GM19043 (cell line): Measurements from ENCODE around the gene DAAM1.

Experiments used
- ATAC-seq: cut with Tn5 transposase; IDR thresholded peaks from one replicate; pipeline ENCODE4 v1.9.1; 2021; ENCODE audit warnings: low read depth; ENCODE audit not compliant: unreplicated experiment

Gene DAAM1

DNA sequence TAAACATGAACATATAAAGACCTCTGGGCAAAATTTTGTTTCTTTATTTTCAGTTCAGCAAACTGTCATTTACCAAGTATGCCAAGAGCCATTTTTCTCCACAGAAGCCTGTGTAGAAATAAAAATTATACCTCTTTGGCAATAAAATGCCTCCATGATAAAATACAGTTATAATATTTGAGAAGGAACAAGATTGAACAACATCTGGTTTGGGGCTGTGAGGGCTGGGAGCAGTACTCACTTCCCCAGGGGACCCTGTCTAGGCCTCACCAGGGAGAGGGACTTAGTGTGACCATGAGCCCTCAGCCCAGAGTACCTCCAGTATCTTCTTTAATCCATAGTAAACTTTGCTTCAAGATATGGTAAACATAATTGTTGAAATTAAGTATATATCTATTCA is 65.1 kb downstream of the DAAM1 start:
- no peak for ATAC-seq

DNA sequence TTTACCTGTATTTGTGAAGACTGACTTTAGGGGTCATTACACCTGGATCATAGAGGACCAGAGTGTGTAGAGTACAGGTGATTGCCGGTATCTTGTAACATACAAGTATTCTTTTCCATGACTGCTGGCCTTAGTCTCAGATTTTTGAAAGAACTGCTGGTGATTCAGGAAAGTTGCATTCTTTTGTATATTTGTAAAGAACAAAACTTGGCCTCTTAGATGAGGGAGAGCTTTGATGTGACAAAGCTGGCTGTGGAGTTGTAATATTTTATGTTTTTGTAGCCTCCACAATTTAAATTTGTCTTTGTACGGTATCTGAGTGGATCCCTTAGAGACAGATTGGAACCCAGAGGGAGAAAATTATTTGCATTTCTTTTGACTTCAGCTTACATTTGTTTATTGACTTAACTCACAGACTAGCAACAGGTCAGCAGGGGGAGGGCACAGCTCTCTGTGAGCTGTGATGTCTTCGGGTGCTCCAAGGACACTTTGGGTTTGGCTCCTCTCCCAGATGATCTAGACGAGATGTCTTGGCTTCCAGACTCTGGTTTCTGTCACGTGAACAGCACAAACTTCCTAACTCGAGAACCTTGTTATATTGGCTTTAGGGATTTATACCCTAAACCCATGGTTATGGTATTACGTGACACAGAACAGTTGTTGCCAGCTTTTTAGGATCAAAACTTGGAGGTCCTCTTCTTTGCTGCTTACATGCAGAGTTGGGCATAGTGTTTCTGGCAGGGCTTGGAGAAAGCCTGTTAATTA is 65.9 kb downstream of the DAAM1 start:
- peak; percentile 11 for ATAC-seq

DNA sequence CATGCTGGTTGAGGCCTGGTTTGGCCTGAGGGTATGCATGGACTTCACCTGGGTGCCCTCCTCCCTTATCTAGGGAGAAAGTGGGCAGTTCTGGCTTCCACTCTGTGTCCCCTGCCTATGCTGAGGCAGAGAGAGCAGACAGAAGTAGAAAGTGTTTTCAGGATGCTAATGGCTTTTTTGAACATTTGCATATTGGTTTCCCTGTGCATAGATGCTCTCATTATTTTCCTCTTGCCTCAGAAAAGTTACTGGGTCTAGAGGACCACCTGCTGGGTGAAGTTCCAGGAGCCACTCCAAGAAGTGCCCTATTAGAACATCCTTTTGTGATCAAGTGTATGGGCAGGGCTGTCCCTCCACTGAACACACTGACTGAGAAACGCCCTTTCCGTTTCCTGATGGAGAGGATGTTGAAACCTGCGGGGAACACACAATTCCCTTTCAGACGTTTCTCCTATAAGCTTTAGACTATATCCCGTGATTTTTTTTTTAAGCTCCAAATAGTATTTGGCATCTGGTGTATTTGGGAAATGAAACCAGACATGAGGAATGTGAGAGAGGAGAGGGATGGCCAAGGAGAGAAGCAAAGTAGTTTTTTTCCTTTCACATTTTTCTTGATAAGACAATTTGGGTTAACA is 66.6 kb downstream of the DAAM1 start:
- peak; percentile 80 for ATAC-seq

DNA sequence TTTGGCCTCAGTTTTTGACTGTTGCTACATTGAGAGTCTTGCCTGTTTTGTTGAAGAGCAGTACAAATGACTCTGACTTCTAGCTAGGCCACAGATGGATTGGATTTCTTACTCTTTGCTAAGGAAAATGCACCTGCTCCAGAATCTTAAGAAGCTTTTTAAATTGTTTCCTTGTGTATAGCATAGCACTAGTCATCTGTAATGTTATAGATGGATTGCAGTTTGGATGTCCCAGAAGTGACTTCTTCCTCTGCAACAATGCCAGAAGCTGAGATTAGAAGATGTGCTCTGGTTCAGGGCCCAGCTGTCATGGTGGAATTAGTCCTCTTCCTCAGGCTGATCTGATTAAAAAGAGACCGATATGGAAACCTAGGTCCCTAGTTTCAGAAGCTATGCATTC is 67.9 kb downstream of the DAAM1 start:
- no peak for ATAC-seq

DNA sequence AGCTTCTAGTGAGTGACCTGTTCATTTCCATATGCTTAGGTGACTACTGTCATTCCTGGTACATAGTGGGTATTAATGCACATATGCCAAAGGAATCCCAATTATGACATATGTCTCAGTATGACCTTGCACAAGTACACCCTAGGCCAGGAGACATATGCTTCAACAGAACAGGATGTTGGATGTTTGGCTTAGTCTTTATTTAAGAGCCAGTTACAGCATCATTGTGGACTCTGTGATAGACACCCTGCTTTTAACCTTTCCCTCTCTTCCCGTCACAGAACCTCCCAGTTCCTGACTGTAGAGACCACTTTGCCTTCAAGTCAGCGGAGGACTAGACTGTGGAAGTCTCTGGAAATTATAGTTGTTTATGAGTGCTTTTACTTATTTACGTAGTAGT is 72.9 kb downstream of the DAAM1 start:
- no peak for ATAC-seq

DNA sequence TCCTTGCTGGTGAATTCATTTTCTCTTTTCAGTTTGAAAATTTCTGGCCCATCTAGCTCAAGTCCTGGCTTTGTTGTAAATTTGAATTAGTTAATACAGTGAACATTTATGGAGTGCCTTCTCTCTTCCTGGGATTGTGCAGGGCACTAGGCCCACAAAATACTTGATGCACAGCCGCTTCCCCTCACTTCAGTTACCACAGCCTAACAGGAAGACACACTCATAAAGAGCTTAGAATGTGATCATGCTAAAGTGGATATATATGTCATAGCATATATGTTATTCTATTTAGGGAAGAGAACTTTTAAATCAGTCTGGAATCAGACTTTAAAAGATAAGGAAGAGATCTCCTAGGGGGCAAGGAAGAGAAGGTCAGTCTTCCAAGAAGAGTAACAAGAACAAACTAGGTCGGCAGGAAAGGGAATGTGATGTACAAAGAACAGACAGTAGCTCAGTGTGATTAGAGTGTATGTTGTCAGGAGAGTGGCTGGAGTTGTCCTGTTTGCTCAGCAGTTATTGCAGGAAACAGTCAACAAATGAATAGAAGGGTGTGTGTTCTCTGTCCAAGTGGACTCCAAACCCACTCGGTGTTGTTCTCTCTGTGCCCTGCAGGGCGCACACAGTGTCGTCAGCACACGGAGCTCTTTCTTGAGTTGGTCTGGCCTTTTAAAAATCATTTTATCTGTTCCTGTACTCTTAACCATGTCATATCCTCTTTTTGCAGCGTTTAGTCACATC is 74.4 kb downstream of the DAAM1 start:
- ATAC-seq, result no peak

DNA sequence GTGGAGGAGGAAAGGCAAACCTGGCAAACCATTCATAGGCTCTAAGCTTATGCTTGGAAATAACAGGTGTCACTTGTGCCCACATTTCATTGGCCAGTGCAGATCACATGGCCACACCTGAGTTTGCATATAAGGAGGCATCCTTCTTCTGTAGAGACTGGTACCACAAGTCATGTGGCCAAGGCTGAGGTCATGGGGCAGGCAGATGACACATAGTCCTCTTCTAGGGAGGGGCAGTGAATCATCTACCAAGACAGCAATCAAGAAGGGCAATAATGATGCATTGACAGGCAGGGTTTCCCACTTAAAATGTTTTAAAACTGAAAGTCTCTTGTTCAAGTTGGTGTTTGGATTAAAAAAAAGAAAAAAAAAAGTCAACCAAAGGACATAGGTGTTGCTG is 77.3 kb downstream of the DAAM1 start:
- ATAC-seq, result no peak

DNA sequence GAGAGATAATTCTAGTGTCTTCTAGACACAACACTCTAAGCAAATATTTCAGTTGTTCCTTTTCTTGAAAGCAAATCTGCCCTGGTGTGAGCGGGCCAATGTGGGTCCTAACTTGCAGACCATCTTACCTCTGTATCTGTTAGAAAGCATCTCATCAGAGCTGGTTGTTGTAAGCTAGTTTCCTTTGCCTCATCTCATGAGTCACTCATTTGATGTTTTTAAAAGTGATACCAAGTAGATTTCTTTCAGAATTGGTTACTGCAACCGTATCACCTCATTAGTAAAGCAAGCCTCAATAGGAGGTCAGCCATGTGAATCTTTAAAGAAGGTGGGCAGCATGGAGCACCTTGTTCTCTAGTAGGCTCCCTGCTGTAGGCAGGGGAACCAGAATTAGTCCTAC is 78.6 kb downstream of the DAAM1 start:
- no peak for ATAC-seq

DNA sequence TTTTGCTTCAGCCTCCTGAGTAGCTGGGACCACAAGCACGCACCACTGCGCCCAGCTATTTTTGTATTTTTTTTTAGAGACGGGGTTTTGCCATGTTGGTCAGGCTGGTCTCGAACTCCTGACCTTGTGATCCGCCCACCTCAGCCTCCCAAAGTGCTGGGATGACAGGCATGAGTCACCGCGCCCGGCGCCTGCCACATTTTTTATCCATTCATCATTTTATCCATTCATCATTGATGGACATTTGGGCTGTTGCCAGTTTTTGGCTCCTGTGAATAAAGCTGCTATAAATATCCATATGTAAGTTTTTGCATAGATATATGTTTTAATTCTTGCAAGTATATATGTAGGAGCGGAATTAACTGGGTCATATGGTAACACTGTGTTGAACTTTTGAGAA is 79.5 kb downstream of the DAAM1 start:
- ATAC-seq, result no peak

DNA sequence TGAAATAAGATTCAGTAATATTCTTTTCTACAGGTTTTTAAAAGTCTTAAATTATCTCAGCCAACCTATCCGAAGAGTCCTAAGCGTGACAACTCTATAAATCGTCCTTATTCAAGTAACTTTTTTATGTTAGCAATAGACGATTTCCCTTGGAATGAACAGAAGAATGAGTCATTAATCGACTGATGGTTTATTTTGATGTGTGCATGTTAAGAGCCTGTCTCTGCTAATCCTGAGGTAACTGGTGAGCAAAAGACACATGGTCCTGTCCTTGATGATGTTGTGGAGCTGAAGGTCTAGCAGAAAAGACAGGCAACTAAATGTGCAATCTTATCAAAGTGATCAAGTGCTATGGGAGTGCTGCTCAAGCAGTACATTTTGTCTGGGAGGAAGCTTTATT is 80.4 kb downstream of the DAAM1 start:
- ATAC-seq, result no peak

DNA sequence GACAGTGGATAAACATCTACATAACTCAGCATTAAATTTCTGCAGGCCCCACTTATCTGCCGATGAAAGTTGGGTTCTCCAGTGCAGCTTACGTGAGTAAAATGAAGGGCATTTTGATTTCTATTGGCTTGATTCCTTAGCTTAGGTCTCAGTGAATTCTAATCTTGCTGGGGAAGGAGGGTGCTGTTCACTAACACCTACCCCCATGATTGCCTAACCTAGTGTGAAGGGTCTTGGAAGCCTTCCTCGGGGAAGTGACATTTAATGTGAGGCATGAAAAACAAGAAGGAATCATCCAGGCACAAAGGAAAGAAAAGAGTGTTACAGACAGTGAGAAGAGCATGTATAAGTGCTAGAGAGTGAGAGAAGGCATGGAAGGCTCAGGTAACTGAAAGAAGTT is 81.0 kb downstream of the DAAM1 start:
- no peak for ATAC-seq

DNA sequence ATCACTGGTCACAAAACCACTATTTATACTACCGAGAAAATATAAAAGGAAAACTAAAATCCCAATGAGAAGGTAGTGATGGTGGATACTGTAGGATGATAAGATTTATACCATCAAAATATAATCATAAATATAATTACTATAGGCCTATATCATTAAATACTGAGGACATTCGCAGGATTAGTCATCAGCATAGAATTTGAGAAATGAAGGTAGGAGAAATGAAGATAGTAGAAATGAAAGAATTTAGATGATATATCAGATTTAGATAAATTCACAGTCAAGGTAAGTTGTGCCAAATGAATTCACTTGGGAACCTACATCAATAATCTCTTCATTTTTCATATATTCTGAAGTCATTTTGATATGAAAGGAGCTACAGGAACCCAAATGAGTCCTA is 82.8 kb downstream of the DAAM1 start:
- ATAC-seq, result no peak

DNA sequence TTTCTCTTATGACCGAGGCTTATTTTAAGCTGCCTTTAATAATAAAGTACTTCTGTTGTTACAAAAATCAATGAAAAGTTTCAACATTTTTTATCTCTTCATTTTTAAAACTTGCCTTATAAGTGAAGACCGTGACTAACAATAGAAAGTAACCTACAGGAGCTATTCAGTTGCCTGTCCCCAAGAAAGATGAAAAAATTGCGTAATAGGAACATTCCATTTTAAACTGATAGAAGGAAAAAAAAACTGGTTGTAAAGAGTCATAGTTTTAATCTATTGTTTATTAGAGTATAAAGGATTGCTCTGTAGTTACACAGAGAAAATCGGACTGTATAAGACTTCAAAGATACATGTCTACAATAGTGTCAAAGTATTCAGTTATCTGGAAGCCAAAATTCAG is 83.3 kb downstream of the DAAM1 start:
- no peak for ATAC-seq

DNA sequence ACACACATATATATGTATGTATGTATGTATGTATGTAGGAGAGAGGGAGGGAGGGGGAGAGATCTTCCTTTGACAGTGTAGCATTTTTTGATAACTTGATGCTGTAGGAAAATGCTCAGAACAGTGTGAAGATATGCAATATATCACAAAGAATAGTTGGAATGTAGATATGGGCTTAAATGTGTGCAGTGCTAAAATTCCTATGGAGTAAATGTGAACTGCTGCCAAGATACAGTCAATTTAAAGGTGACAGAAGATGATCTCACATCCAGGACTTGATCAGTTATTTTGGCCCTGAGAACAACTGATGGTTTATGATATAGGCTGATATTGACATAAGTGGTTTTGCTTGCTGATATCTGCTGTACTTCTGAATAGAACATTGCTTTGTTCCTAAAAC is 84.2 kb downstream of the DAAM1 start:
- ATAC-seq, result no peak

DNA sequence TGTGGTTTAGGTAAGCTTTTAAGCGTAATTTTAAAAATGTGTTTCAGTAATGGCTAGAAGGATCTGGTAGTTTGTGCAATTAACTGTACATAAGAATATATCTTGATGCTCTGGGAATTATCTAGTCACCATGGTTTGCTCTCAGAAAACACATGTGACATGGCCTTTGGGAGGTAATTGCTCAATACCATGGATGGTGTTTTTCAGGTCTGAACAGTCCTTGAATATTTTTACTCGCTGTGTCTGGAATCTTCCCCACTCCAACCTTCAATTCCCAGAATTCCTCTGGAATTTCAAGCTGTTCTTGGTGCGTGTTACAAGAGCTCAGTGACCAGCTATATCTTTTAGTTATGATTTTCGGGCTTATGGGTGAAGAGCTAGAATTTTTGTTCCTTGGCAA is 85.3 kb downstream of the DAAM1 start:
- ATAC-seq, result no peak

DNA sequence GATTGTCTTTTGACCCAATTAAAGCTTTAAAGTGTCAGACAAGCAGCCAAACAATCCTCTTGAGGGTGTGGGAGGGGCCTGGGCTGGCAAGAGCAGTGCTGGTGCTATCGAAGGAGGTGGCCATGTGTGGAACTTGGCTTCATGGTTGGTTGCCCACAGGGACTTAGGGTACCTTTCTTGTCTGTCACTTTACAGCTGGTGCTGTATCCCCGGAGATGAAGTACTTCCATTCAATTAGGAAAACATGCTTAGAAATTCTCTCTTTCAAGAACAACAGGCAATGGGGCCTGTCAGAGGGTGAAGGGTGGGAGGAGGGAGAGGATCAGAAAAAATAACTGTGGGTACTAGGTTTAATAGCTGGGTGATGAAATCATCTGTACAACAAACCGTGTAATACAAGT is 86.5 kb downstream of the DAAM1 start:
- peak; percentile 38 for ATAC-seq

DNA sequence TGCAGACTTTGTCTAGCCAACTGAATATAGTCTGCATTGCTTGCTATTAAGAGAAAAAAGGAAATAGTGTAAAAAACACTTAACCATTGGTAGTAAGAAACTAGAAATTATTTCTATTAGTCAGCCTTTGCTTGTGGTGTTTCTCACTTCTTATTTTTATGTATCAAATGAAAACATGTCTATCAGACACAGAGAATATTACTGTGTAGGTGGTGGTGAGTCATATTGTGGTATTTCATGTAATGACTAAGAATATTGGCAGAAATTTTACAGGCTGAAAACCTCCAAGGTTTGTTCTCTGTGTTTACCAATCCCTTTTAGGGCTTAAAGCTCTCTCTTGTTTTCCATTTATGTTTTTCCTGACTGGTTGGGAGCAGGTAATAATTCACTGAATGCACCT is 87.2 kb downstream of the DAAM1 start:
- ATAC-seq, result peak; percentile 82

DNA sequence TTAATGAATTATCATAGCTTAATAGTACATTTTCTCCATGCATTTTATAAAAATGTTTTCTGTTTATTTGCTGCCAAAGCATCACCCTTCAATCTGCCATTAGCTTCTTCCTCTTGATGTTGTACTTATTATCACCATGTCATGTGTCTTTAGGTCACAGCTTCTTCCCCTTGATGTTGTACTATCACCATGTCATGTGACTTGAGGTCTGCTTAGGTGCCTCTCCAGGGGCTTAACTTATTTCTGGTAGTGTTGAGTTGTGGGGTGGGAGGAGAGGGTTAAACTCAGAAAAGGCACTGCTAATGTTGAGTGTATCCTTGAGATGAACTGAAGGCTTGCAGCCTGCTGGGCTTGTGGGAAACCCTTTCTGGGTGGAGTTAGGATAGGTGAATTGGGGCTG is 87.8 kb downstream of the DAAM1 start:
- no peak for ATAC-seq

DNA sequence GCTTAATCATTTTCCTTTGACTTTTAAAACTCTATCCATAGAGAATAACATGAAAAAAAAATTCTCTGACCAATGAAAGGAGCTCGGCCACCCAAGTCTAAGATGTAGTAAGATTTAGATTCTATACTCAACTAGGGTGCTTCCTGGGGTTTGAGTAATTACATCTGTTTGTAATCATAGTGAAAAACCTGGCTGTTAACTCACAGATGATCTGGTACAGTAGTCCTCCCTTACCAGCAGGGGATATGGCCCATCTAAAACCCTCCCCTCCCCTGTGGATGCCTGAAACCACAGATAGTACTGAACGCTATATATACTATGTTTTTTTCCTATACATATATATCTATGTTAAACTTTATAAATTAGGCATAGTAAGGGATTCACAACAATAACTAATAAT is 89.2 kb downstream of the DAAM1 start:
- no peak for ATAC-seq

DNA sequence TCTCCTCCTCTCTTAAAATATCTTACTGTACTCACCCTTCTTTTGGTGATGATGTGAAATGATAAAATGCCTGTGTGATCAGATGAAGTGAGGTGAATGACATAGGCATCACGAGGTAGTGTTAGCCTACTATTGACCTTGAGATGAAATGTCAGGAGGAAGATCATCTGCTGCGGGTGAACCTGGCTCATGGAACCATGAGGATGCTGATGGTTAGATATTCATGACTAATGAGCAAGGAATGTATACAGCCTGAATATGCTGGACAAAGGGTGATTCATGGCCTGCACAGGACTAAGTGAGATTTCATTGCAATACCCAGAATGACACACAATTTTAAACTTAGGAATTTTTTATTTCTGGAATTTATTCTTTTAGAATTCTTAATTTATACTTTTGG is 89.6 kb downstream of the DAAM1 start:
- no peak for ATAC-seq

DNA sequence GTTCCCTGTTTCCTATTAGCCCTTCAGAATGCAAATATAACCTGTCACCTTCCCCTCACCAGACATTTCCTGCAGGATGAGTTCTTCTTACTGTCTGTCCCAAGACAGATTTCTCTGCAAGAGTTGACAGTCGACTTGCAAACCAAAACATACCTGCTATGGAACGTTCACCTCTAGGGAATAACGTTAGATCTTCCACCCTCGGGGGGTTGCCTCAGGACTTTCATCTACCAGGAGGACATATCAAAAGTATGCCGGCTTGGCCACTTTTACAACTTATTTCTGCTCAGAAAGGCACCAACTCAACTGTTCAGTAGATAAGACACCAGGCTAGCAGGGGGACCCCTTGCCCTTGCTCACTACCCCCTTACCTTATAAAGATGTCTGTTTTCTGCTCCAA is 92.5 kb downstream of the DAAM1 start:
- no peak for ATAC-seq
